Thyroid gland (tissue), 4 donors: Measurements from ENCODE around the gene CDH4.

ENCODE experiments used
- CTCF ChIP-seq, 6 experiments: fragments of 200-600 bp in 3 of 6; fragments of 450-650 bp in 3 of 6; sonication (generic) in 3 of 6; IDR thresholded peaks; one replicate each; pipeline ENCODE4 v1.5.1; 2016 to 2019; ENCODE audit warnings: antibody characterized with exemption in 6 of 6, mild to moderate bottlenecking in 2 of 6, inconsistent platforms in 1 of 6, moderate library complexity in 1 of 6
- POLR2A ChIP-seq, 2 donors: fragments of 450-650 bp; IDR thresholded peaks; one replicate each; pipeline ENCODE4 v1.6.1; 2017; ENCODE audit warnings: antibody characterized with exemption in 2 of 2, mild to moderate bottlenecking in 2 of 2, moderate library complexity in 1 of 2

GRCh38 chr20:61830241-61830930 lies 578.3 kb downstream of the CDH4 start:
- no peak for TF ChIP-seq CTCF (IDR thresholded peaks at IDR 0.05)
- no peak for TF ChIP-seq POLR2A (IDR thresholded peaks at IDR 0.05)
